GM18505 (cell line): ENCODE results near the gene ATG16L1.

ENCODE experiments used
- ATAC-seq: cut with Tn5 transposase; IDR thresholded peaks from one replicate; pipeline ENCODE4 v1.9.1; 2021; ENCODE audit not compliant: unreplicated experiment
- POLR2A ChIP-seq: IDR thresholded peaks from 4 replicates; pipeline ENCODE4 v1.6.1; 2011; ENCODE audit warnings: borderline replicate concordance; ENCODE audit not compliant: insufficient read depth, insufficient read length; ENCODE audit errors: extremely low read depth

The ATG16L1 gene

DNA sequence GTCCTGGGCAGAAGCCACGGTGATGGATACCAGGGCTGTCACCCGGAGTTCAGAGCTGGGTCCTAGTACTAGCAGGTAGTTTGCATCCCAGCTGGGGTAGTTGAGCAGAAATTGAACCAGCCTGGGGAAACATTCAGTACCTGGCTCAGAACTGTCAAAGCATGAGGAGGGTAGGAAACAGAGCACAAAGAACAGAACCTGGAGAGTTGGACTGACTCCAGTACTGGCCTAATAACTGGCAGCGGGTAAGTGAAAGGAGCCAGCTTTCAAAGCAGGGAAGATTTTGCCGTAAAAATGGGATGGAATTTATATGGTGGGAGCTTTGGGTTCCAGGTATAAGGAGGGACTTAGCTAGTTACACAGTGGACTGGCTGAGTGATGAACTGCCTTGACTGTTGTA, 23.8 kb downstream of the ATG16L1 start:
- ATAC-seq: no peak
- TF ChIP-seq POLR2A: no peak

DNA sequence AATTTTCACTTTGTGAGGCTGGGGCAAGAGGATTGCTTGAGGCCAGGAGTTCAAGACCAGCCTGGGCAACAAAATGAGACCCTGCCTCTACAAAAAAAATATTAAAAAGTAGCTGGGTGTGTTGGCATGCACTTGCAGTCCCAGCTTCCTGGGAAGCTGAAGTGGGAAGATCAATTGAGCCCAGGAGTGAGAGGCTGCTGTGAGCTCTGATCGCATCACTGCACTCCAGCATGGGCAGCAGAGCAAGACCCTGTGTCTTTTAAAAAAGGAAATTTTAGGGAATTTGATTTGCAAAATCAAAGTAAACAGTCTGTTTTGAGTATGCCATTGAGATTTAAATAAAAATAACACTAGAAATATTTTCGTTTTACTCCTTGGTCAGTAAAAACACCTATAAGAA, 27.4 kb downstream of the ATG16L1 start:
- TF ChIP-seq POLR2A: no peak
- ATAC-seq: no peak

DNA sequence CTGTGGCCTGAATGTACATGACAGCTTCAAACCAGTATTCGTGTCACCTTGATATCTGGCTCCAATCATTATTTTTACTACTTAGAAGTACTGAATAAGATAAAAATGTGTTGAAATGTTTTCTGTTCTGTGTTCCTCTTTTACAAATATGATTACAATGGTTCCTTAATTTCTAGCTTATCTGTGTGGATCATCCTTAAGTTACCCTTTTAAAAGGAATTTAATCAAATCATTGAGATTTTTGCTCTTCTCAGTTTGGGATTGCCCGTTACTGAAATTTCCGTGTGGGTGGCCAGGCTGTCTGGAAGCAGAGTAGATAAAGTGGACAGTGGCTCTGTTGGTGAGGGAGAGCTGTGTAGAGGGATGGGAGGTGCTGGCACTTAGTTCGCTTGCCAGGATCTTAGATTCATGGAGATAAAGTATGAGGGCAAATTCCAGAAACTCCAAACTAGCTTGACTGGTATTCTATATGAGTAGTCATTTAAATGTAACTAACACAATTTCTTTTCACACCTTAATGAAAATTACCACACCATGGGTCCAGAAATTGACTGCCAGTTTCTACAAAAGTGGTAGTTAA, 28.7 kb downstream of the ATG16L1 start:
- no peak for ATAC-seq
- TF ChIP-seq POLR2A: no peak

DNA sequence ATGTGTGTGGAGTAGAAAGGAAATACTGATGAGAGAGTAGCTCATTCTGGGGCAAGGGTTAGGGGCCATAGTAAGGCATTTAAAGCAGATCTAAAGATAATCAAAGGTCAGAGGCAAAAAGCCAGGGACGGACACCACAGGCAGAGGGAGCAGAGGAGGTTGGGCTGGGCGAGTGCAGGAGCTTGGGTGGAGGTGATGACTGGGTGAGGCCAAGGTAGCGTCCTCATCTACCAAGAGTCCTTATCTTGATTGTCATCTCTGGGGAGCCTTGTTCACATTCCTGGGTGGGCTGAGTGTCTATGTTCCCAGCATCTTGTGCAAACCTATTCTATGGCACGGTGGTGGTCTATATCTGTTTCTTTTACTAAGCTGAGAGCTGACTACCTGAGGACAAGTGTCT, 30.1 kb downstream of the ATG16L1 start:
- no peak for TF ChIP-seq POLR2A
- ATAC-seq: no peak

DNA sequence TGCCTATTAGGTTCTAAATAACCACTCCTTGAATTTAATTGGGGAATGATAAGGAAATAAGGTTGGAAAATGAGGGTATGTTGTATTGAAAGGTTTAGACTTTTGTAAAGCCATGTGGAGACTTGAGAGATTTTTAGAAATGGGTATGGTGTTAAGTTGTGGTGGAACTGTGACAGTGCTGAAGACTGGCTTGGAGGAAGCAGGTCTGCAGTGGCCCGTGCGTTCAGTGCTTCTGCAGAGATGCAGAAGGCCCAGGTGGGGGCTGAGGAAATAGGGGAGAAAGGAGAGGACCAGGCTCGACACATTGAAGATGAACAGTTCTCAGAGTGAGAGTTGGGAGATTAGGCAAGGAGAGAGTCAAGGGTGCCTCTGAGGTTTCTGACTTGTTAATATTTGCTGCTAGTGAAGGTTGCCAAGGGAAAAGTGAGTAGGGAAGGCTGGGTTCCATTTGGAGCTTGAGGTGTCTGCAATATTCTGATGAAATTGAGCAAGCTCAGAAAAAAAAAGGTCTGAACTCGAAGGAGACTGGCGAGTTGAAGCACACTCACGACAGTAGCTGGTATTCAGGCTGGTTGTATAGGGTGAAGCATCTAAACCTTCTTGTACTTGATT, 30.6 kb downstream of the ATG16L1 start:
- no peak for TF ChIP-seq POLR2A
- ATAC-seq: no peak

DNA sequence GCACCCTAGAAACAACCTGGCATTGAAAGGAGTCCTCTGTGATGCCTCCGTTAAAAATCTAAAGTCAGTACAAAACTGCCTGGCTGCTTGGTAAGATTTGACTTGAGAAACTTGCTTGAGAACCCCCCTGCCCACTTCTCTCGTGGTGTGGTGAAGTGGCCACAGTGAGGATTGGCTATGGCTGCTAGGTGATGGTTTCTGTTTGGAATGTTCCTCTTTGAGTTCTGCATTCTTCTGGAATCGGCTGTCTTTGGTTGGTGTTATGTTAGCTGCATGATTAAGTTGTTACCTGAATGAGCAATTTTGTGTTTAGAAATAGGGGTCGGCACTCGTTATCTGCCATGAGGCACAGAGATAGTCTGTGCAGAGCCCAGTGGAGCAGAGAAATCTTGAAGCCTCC, 34.4 kb downstream of the ATG16L1 start:
- ATAC-seq: no peak
- TF ChIP-seq POLR2A: no peak

DNA sequence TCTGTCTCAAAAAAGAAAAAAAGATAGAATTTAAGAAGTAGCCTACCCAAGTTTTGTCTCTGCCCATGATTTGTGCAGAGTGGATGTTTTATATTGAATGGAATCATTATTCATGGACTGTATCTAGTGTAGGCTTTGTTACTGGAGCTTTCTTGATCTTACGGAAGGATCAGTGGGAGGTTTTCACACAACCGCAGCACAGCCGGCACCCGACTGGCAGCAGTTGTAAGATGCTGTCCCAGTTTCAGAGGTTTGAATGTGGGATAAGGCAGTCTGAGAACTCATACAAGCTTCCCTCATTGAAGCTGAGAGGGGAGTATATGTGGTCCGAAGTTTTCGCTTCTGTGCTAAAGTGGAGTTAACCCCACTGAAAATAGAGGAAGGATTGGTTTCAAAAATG, 36.4 kb downstream of the ATG16L1 start:
- TF ChIP-seq POLR2A: no peak
- no peak for ATAC-seq

DNA sequence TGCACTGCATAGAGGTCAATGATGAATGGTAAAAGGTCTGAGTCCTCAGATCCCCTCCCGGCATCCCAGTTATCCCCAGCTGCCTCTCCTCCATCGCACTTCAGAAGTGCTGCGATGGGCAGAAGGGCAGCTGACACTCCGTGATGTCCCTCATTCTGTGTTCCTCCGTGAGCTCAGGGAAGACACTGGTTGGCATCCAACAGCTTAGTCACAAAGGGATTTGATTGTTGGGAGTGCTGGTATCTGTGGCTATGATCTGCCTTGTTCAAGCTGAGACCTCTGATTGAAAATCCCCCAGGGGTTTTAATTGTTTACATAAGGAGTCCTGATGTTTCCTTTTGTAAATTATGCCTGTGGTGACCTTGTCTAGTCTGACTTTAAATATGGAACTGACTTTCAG, 37.2 kb downstream of the ATG16L1 start:
- TF ChIP-seq POLR2A: no peak
- ATAC-seq: no peak

DNA sequence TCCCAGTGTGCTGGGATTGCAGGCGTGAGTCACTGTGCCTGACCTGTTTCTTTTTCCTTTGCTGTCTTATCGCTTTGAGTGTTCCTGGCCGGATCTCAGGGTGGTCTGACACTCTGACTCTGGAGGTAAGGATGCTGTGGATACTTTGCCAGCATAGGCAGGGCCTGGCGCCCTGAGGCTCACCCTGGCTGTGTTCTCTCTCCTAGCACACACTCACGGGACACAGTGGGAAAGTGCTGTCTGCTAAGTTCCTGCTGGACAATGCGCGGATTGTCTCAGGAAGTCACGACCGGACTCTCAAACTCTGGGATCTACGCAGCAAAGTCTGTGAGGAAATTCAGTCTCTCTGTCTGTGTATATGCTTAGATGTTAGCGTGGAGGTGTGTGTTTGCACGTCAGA, 38.2 kb downstream of the ATG16L1 start:
- ATAC-seq: no peak
- TF ChIP-seq POLR2A: no peak

DNA sequence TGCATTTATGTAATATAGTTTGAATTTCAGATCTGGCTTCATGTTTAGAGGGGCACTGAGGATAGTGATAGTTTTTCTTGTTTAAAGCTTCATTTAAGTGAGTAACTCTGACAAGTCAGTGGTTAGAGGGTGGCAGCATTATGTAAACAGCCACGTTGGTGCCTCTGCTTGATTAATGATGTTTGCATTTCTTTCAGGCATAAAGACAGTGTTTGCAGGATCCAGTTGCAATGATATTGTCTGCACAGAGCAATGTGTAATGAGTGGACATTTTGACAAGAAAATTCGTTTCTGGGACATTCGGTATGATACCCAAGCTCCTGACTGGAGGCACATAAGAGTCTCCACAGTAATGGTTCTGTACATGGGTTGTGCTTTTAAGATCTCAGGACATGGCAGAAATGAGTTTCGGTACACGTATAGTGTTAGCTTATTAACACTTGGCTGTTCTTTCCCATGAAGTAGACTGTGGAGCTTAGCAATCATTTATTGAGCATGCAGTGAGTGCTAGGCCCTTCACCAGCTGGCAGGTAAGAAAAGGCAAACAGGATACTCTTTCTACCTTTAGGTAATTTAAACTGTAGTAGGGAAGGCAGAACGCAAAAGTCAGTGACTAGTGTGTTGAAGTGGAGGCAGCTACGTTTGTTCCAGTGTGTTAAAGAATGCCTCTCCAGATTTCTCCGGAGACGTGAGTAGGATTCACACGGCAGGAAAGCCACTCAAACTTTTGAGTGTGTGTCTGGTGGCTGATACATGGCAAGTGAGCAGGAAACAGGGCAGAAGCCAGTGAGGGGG, 38.8 kb downstream of the ATG16L1 start:
- no peak for ATAC-seq
- TF ChIP-seq POLR2A: no peak

DNA sequence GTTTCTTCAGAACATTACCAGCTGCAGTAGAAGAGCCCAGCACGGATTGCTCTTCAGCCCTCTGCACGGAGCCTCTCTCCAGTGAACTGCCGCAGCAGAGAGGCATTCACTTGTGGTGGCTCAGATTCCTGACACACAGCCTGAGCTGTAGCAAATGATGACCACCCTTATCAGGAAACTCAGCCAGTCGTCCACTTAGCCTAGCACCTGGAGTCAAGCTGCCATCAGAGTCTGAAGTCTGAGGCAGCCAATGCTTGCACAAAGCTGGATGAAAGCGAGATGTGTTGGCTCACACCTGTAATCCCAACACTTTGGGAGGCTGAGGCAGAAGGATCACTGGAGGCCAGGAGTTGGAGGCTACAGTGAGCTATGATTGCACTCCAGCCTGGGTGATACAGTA, 44.4 kb downstream of the ATG16L1 start:
- TF ChIP-seq POLR2A: no peak
- ATAC-seq: no peak

DNA sequence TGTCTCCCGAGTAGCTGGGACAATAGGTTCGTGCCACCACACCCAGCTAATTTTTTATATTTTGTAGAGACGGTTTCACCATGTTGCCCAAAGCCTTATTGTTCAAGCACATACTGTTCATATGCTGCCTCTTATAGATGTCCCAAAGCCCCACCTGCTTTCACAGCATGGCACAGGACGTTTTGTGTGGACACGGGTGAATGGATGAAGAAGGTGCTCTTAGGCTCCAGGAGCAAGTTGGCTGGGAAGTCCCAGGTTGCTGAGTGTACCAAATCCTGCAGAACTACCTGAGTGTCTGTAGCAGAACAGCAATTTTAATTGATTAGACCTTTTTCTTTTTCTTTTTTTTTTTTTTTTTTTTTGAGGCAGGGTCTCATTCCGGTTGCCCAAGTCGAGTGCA, 45.6 kb downstream of the ATG16L1 start:
- ATAC-seq: no peak
- TF ChIP-seq POLR2A: no peak

DNA sequence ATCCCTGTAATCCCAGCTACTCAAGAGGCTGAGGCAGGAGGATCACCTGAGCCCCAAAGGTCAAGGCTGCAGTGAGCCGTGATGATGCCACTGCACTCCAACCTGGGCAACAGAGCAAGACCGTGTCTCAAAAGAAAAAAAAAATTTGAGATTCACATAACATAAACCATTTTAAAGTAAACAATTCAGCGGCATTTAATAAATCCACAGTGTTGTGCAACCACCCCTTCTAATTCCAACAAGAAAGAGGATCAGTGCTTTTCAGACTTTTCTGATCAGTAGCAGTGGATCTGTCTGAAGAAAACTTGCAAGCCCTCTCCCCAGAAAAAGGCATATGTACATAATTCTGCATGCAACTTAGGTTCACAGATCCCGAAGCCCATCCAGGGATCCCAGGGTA, 48.9 kb downstream of the ATG16L1 start:
- no peak for ATAC-seq
- TF ChIP-seq POLR2A: no peak

DNA sequence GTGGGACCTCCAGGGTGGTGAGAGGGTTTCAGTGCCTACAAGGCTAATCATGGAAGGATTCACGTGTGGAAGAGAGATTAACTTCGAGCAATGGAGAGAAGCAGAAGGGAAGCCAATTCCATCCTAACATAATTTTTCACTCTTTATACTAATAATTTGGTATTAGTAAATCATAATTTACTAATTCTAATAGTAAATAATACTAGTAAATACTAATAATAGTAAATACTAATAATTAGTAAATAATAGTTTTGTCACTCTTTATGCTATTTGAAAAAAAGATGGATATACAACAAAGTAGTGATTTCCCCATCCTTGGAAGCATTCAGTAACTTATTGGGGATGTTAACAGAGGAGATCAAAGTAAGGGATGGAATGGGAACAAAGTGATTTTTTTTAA, 49.8 kb downstream of the ATG16L1 start:
- ATAC-seq: no peak
- TF ChIP-seq POLR2A: no peak
